Stimulated activated CD4-positive, alpha-beta T cell treated with anti-CD3 and anti-CD28 coated beads, TNF-alpha, amount 100 ng/mL, for 1 hour (primary cell): ENCODE data around the gene LRRK1.

ENCODE experiments used
- DNase-seq, 3 donors: peaks; one replicate each; pipeline ENCODE4 v3.0.0-alpha.2; 2020; ENCODE audit warnings: low read depth in 3 of 3, low spot score in 1 of 3

Gene LRRK1

GRCh38 chr15:100918690-100919480, at the start of gene LRRK1:
Gene LRRK1 (plus strand): TSS chr15:100919357. CDS start chr15:100924633, 5,276 bp downstream.
- DNase-seq, result peak in 1 of 3 donors; percentile 14

GRCh38 chr15:100873029-100873677, 46.0 kb upstream of the LRRK1 start:
- DNase-seq, result peak in 1 of 3 donors; percentile 8

- DNase-seq, result no peak
Measured at GRCh38 chr15:100875495-100875894, 43.7 kb upstream of the LRRK1 start.

DNA sequence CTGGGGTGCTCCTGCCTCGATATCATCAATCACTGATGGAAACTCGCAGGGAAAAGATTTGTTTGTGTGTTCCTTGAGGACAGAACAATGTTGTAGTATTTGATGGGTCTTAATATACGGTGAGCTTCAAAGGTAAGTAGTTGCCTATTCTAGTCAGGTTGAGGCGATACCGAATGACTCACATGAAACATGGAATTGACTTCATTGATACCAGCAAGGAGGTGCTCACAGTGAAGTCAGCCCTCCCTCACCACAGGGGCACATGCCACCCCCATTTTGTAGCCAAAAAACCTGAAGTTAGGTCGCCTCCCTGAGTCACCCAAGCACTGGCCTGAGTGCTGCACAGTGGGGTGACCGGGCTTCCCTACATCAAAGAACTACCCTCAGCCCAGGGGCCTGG, 43.2 kb upstream of the LRRK1 start:
- no peak for DNase-seq

DNA sequence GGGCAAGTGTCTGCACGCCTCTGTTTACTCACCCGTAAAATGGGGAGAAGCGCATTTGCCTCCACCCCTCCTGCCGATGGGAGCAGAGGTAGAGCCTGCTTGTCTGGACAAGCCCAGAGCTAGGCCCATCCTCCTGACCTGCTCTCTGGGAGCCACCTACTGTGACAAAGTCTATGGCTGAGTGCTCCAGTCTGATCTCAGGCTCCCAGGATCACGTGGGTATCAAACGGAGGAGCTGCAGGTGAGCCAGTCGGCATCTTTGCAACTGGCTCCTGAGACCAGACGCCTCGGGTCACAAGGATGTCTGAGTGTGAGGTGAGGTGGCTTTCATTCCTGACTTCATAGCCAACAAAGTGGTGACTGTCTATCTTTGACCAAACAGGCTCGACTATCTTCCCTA, 41.6 kb upstream of the LRRK1 start:
- DNase-seq, result no peak

- DNase-seq, result no peak
Measured at GRCh38 chr15:100878130-100878529, 41.0 kb upstream of the LRRK1 start.

DNA sequence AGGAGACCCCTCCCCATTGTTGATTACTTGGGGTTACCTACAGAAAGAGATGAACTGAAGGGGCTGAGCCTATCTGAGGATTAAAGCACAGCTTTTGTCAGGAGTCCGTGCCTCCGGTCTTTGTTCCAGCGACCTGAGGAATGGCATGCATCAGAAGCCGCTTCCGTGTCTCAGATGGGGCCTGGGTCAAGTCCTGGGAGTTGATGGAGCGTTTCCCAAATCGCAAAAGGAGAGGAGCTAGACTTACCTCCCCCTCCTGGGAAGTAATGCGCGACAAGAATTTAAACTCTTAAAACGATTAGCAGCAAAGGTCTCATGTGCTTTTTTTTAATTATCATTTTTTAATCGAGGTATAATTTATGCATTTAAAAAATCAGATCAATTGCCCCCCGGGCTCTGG, 40.5 kb upstream of the LRRK1 start:
- no peak for DNase-seq

DNA sequence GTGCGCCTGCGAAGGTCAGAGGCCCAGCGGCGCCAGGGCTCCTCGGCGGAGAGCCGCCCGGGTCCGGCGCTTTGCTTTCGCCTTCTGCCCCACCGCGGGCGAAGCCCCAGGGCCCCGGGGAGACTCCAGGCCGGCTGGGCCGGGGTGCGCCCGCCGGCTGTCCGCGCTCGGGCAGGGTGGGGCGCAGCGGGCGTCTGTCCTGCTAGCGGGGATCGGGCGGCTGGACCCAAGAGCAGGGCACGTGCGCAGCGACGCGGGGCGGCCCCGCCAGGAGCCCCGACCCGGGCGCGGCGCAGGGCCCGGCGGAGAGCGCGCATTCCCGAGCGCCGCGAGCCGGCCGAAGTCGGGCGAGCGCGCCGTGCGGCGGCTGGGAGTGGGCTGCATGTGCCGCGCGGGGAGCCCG, 40.1 kb upstream of the LRRK1 start:
- DNase-seq, result no peak

DNA sequence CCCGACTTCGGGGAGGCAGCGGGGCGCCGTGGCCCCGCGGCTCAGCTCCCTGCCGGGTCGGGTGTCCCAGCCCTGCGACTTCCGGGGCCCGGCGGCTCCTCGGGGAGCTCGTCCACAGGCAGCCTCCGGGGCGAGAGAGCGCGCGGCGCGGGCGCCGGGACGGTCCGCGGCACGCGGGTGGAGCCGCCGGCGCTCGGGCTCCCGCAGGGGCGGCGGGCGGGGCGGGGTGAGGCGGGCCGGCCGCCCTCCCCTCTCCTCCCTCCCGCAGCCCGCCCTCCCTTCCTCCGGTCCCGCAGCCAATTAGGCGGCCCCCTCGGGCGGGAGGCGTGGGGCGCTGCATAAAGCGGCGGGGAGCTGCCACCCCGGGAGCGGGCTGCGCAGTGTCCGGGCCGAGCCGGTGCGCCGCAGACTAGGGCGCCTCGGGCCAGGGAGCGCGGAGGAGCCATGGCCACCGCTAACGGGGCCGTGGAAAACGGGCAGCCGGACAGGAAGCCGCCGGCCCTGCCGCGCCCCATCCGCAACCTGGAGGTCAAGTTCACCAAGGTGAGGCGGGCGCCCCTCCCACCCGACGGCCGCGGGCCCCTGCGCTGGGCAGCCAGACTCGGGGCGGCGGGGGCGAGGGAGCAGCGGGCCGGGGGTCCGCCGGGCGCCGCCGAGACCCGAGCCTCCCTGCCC, 39.6 kb upstream of the LRRK1 start, which contains the start of gene ALDH1A3:
Gene ALDH1A3 (plus strand): TSS at position 368 of the 675 bp plus-strand sequence. CDS start 77 bp downstream, at position 445.
- DNase-seq, result no peak

GRCh38 chr15:100880139-100880896, 38.8 kb upstream of the LRRK1 start:
- no peak for DNase-seq

DNA sequence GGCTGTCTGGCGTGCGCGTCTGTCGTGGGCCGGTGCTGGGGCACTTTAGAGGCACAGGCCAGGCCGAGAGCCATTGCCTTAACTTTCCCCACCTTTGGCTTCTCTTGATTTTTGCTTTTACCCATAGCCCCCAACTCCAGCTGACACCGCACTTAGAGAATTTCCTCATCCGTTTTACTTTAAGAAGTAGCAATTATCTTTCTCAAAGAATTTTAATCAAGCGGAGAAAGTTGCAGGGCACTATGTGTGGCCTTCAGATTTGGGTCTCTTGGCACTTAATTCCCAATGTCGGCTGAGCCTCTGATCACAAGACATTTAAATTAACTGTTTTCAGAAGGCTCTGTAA, 38.3 kb upstream of the LRRK1 start:
- DNase-seq, result no peak

DNA sequence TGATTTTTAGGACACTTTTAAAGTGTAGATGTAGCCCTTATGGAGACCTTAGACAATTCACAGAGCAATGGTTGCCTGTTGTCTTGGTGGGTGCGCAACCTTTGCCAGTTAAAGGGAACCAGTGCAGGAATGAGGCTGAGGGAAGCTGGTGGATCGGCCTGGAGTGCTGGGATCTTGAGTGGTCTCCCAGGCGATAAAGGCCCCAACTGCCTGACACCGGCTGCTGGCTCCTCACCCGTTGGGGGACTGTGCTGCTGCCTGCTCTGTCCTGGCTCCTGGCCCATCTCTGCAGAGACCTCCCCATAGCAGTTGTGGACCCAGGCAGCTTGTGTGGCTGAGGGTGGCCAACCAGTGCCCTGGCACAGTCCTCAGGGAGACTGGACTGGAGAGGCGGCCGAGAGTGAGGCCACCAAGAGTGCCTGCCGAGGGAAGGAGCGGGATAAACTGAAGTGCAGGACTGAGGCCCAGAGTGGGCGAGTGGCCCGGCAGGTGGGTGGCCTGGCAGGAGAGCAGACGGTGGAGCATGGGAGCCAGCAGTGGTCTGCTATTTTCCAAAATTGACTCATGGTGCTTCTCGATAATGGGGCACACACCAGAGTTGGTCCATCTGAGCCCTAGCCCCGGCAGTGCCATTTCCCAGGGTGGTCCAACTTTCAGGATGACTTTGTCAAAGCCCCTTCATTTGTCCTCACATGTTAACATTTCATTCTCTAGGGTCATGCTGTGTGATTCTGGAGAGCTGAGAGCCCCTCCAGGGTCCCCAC, 37.4 kb upstream of the LRRK1 start:
- no peak for DNase-seq

DNA sequence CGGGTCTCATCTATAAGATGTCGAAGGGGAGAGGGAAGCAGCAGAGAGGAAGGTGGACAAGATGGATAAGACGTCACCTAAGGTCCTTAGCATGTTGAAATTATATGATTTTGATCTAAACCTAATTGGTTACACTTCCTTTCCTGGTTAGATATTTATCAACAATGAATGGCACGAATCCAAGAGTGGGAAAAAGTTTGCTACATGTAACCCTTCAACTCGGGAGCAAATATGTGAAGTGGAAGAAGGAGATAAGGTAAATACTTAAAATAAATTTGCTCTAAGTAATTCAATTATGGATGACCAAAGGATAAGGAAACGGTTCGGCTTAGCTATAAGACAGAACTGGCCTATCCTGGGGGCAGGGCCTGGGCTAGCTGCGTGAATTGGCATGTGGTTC, 34.0 kb upstream of the LRRK1 start:
- DNase-seq, result no peak

GRCh38 chr15:100885811-100886210, 33.3 kb upstream of the LRRK1 start:
- no peak for DNase-seq

DNA sequence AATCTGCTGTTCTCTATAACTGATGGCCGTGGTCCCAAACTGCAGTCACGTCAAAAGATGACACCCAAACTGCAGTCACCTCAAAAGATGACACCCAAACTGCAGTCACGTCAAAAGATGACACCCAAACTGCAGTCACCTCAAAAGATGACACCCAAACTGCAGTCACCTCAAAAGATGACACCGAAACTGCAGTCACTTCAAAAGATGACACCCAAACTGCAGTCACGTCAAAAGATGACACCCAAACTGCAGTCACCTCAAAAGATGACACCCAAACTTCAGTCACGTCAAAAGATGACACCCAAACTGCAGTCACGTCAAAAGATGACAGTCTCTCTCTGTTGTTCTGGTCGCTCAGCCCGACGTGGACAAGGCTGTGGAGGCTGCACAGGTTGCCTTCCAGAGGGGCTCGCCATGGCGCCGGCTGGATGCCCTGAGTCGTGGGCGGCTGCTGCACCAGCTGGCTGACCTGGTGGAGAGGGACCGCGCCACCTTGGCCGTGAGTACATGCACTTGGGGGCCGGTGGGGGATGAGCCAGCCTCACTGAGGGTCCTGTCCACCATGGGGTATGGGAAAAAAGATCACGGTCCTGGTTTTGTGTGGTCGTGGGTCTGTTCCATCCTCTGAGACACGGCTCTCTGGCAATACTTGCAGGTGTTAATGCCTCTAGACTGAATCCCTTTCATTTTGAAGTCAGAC, 31.8 kb upstream of the LRRK1 start:
- no peak for DNase-seq

- DNase-seq, result no peak
Measured at GRCh38 chr15:100889385-100890050, 29.6 kb upstream of the LRRK1 start.

DNA sequence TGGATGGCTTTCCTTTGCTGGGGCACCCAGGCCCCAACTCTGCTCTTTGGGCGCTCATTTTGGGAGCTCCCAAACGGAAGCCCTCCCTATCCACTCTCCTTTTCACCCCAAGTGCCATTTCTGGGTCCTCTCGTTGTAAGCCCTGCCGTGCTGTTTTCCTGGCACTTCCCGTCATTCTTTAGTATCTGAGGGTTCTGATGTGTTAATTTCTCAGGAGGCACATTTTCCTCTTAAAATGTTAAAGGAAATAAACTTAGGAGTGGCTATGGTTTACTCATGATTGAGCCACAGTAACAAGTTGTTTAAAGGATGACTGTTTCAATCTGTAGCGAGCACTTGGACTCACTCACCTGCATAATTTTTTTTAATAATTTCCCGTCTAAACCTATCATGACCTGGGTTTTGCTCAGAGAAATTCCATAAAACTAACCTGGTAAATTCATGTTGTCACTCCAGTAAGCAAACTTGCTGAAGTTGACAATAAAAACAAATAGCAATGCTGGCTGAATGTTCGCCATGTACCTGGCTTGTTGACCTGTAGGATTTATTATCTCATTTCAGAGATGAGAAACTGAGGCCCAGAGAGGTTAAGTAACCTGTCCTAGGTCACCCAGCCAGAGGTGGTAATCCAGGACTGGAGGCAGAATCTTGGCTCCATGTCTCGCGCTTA, 29.0 kb upstream of the LRRK1 start:
- no peak for DNase-seq

GRCh38 chr15:100890850-100891249, 28.3 kb upstream of the LRRK1 start:
- no peak for DNase-seq
